Upper lobe of left lung (tissue), 4 donors: Measurements from ENCODE around the gene RHBDF1.
"Not testable (repeated sequence)": the region's sequence is repeated elsewhere in the genome, so short reads cannot be mapped to it uniquely, and the experiment has no call there.

Experiments used
- CTCF ChIP-seq, 6 experiments: fragments of 450-650 bp in 4 of 6; fragments of 200-600 bp in 2 of 6; sonication (generic) in 2 of 6; IDR thresholded peaks; one replicate each; pipeline ENCODE4 v1.5.1; 2016 to 2019; ENCODE audit warnings: antibody characterized with exemption in 6 of 6
- EP300 ChIP-seq, 4 donors: sonication (generic); formaldehyde crosslinking; IDR thresholded peaks; one replicate each; pipeline ENCODE4 v1.5.1; 2017; ENCODE audit warnings: antibody characterized with exemption in 4 of 4, control low read depth in 2 of 4
- POLR2A ChIP-seq, 4 donors: fragments of 450-650 bp; IDR thresholded peaks; one replicate each; pipeline ENCODE4 v1.5.1; 2016 to 2017; ENCODE audit warnings: antibody characterized with exemption in 4 of 4, mild to moderate bottlenecking in 2 of 4
- POLR2AphosphoS5 ChIP-seq, 2 donors: sonication (generic); formaldehyde crosslinking; IDR thresholded peaks; one replicate each; pipeline ENCODE4 v1.5.1; 2017; ENCODE audit warnings: antibody characterized with exemption in 2 of 2

GRCh38 chr16:24151-24550 is 48.3 kb downstream of the RHBDF1 start:
- TF ChIP-seq CTCF, EP300, POLR2AphosphoS5, POLR2A (IDR thresholded peaks at IDR 0.05): not testable (repeated sequence)
